GM18517 (cell line): ENCODE data around the gene BMPR1A.
"Not testable (repeated sequence)": the region's sequence is repeated elsewhere in the genome, so short reads cannot be mapped to it uniquely, and the experiment has no call there.

Source experiments
- ATAC-seq: cut with Tn5 transposase; IDR thresholded peaks from one replicate; pipeline ENCODE4 v1.9.1; 2021; ENCODE audit warnings: mild to moderate bottlenecking, moderate library complexity; ENCODE audit not compliant: unreplicated experiment

Gene BMPR1A

DNA sequence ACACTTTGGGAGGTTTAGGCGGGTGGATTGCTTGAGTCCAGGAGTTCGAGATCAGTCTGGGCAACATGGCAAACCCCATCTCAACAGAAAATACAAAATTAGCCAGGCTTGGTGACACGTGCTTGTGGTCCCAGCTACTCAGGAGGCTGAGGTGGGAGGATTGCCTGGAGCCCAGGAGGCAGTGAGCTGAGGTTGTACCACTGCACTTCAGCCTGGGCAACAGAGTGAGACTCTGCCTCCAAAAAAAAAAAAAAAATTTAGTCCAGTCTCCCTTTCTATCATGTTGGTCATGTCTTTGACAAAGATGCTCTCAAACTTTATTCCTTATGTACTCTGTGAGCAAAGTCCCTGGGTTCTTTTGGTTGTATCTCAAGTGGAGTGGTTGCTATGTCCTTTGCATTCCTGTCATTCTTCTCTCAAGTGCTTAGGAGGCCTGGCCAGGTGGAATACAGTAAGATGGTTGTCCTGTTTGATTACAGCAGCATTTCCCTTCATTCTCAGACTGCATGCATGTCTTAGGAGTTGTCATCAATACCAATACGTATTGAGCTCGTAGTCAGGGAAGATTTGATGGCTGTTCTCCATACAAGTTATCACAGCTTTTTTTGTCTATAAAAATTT is 115.3 kb downstream of the BMPR1A start:
- no peak for ATAC-seq

DNA sequence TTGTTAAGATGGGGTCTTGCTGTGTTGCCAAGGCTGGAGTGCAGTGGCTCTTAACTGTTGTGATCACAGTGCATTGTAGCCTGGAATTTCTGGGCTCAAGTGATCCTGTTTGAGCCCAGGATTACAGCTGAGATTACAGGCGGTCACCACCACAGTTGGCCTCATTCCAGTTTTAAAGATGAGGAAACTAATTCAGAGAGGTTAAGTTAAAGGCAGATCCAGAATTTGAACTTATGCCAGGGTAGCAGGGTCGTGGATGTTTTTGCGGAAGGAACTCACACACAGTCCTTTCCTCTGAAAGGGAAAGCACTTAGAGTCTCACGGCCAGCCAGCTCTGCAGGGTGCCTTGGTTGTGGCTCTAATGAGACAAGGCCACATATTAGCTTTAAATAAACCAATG is 116.3 kb downstream of the BMPR1A start:
- ATAC-seq = no peak

DNA sequence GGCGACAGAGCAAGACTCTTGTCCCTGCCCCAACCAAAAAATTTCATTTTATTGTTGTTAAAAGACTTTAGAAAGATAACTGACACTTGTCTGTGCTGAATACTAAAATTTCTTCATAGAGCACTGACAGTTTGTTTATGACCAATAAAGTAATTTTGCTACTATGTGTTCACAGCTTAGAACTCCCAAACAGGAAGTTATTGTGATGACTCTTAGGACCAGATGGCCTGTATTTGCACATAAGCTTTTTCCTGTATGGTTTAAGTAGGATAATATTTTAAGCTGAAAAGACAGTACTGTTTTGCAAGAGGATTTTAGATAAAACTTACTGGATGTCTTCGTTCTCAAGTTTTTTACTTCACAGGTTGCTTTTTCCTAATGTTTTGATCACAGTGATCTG is 120.3 kb downstream of the BMPR1A start:
- no peak for ATAC-seq

DNA sequence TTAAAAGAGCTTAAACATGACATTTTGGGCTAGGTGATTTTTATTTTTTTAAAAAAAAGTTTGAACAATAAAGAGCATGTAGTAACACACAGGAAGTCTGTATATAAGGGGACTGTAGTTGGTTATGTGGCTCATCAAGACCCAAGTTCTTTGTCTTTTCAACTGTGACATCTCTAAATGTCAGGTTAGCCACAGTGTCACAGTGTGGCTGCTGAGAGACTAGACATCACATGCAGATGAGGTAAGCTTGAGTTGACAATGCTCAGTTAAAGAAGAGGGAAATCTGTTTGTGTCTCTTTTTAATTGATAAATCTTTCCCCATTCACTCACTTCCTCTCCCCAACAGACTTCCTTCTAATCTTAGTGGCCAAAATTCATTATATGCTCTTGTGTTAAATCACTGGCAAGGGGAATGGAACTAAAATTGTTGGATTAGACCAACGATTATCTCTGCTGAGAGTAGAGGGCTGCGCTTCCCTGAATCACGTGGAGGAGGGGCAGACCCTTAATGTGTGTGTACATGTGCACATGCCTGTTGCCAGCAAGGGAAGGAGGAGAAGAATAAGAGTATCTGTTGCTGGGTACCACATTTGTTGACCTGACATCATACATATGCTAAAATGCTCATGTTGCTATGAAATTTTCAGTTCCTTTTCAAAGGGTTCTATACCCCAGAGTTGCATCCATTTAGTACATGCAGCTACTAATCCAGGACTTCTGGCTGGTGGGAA is 122.7 kb downstream of the BMPR1A start:
- ATAC-seq = no peak

DNA sequence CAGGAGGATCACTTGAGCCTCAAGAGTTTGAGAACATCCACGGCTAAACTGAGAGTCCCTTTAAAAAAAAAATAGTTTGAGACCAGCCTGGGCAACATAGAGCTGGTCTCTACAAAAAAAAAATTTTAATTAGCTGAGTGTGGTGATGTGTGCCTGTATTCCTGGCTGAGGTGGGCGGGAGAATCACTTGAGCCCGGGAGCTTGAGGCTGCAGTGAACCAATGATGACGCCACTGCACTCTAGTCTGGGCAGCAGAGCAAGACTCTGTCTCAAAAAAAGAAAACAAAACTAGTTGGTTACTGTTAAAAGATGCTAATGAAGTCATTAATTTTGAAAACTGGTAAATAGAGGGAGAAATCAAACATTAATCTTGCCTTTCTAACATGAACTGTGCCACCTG is 124.6 kb downstream of the BMPR1A start:
- no peak for ATAC-seq

DNA sequence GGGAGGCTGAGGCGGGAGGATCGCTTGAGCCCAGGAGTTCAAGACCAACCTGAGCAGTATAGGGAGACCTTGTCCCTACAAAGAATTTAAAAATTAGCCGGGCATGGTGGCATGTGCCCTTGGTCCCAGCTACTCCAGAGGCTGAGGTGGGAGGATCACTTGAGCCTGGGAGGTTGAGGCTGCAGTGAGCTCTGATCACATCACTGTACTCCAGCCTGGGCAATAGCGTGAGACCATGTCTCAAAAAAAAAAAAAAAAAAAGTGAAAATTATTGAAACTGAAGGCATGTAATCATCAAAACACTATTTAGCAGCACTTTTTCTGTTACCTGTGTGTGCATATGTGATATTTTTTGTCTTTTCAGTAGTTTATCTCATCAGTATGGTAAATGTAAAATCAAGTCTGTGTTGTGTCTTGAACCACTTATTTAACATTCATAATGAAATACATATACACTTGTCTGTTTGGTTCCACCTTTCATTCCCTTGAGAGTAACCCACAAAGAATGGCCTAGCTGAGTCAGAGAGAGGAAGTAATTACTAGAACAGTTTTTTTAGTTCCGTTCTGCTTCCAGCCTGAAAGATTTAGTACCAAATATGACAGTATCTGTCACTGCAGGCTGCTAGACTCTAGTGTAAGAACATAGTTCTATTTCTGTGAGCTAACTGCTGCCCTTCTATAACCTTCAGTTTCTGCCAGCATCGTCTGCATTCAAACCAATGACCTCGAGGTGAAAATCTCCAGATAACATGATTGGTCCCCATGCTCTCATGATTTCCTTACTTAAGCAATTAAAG is 132.4 kb downstream of the BMPR1A start:
- ATAC-seq = peak; percentile 98

DNA sequence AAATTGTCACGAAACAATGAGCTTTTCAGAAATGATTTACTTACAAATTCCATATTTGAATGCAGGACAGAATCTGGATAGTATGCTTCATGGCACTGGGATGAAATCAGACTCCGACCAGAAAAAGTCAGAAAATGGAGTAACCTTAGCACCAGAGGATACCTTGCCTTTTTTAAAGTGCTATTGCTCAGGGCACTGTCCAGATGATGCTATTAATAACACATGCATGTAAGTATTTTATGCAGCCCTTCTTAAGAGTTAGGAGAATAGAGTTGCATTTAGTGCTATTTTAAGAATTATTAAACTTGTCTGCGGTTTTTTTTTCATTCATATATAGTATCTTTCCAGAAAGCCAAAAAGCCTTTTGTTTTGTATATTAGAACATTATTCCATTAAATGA is 133.6 kb downstream of the BMPR1A start:
- no peak for ATAC-seq

DNA sequence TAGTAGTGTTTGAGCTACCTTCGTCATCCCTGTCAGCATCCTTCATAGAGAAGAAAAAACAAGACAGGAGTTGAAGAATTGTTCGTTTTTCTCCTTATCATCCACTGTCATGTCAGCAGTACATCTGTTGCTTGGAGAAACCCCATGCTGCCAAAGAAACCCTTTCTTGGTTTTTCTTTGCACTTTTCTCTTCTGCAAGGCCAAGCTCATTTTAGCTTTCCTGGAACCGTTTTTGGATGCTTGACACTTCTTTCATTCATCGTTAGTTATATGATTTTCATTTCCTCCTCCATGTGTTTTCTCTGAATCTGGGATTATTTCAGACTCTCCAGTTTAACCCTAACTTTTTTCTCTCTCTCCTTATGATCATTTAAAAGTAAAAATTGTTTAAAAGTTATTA is 142.1 kb downstream of the BMPR1A start:
- ATAC-seq = no peak

DNA sequence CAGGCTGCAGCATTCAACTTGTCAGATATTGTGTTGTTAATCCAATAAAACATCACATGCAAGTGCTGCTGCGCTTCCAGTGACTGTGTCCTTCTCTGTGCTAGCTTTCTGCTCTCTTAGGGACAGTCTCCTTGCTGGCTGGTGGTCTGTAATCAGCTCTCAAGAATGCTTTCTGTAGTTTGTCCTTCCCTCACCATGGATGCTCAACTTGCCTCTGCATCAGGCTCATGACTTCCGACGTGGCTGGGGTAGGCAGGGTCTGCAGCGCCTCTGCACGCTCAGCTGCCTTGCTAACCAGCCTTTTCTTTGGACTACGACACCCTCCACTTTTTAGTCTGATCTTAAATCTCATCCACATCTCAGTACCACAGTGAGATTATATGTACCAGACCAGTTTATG is 142.7 kb downstream of the BMPR1A start:
- ATAC-seq = no peak

DNA sequence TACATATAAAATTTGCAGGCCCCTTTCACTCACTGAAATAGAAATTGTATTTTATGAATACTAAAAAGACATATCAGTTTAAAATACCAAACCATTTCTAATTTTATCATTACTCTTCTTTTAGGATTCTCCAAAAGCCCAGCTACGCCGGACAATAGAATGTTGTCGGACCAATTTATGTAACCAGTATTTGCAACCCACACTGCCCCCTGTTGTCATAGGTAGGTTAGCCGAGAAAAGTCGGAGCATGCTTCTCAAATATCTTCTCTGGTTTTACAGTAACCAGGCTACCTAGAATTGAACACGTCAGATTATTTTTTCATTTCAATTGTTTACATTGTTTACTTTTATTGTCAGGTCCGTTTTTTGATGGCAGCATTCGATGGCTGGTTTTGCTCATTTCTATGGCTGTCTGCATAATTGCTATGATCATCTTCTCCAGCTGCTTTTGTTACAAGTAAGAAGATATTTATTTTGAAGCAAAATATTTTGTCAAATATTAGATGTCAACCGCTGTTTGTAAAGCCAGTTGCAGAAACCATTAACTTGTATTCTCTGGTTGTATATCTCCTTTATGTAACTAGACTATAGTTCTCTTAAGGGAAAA is 143.4 kb downstream of the BMPR1A start:
- ATAC-seq = no peak

DNA sequence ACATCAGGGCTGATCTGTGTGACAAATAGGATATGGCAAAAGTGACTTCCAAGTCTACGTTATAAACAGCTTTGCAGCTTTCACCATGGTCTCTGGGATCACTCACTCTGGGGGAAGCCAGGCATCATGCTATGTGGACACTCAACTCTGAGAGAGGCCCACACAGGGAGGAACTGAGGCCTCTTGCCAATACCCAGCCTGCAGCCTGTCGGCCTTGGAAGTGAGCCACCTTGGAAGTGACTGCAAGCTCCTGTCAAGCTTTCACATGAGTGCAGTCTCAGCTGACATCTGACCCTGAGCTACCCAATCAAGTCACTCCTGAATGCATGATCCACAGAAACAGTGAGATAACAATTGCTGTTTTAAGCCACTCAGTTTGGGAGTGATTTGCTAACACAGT is 144.5 kb downstream of the BMPR1A start:
- no peak for ATAC-seq

DNA sequence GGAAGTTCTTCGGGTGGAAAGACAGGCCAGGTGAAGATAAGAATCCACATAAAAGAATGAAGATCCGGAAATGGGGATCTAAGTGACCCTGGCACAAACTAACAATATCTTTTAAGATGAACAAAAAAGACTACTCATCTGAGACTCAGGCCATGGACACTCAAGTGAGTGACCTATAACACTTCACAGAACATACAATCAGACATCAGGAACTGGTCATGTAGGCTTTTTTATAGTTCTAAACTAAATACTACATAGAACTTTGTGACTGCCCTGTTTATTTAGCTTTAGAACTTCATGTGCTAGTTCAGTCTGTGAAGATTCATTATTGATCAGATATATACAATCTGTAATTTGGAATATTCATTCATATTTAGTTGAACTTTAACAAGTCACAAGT is 148.2 kb downstream of the BMPR1A start:
- ATAC-seq = no peak

DNA sequence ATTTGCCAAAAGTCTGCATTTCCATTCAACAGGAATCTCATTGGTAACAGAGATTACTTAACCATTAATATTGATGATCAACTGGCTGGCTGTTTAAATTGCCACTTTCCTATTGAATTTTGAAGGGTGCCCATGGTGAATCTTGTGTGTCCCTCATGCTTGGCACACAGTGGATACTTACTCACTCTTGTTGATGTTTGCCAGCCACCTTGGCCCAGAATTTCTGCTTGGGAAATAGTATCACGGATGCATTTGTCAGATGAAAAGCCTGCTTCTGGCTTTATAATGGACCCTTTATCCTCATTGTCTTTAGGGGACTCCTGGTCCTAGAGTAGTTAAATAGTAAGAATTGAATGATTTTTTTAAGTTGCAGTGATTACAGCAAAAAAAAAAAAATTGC is 149.0 kb downstream of the BMPR1A start:
- no peak for ATAC-seq

DNA sequence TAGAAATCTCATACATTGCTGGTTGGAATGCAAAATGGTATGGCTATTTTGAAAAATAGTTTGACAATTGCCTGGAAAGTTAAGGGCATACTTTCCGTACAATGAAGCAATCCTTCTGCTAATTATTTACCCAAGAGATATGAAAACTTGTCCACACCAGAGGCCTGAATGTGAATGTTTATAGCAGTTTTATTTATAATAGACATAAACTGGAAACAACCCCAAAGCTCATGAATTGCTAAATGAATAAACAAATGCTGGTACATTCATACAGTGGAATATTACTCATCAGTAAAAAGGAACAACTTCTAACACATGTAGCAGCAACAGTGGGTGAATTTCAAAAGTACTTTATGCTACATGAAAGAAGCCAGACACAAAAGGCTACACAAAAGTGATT is 158.3 kb downstream of the BMPR1A start:
- no peak for ATAC-seq

DNA sequence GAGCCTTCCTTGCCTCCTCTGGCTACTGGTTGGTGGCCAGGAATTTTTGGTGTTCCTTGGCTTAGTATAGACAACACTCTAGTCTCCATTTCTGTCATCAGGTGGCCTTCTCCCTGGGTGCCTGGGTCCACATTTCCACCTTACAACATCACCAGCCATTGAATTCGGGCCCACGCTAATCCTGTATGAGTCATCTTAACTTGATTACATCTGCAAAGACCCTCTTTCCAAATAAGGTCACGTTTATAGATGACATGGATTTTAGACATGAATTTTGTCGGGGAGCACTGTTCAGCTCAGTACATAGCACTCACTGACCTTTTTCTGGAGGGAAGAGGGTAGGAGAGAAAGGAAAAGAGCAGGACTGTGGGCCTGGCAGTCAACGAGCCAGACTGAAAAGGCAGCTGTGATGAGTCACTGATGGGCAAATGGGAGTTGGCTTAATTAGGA is 161.6 kb downstream of the BMPR1A start:
- no peak for ATAC-seq

DNA sequence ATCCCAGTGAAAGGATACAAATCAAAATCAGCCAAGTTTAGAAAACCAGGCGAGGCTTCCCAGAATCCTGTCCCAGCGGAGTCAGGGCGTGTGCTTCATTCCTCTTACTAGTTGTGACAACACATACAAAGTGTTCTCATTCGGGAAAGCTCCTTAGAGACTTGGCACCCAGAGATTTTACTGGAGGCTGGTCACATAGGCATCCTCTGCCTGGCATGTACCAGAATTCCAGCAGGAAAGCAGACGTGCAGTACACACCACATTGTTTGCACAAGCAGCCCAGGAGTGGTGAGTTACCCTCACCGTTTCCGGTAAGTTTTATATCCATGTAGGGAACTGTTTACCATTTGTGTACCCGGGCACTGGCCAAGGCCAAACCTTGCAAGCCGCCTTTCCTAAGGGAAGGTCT is 166.1 kb downstream of the BMPR1A start:
- no peak for ATAC-seq

DNA sequence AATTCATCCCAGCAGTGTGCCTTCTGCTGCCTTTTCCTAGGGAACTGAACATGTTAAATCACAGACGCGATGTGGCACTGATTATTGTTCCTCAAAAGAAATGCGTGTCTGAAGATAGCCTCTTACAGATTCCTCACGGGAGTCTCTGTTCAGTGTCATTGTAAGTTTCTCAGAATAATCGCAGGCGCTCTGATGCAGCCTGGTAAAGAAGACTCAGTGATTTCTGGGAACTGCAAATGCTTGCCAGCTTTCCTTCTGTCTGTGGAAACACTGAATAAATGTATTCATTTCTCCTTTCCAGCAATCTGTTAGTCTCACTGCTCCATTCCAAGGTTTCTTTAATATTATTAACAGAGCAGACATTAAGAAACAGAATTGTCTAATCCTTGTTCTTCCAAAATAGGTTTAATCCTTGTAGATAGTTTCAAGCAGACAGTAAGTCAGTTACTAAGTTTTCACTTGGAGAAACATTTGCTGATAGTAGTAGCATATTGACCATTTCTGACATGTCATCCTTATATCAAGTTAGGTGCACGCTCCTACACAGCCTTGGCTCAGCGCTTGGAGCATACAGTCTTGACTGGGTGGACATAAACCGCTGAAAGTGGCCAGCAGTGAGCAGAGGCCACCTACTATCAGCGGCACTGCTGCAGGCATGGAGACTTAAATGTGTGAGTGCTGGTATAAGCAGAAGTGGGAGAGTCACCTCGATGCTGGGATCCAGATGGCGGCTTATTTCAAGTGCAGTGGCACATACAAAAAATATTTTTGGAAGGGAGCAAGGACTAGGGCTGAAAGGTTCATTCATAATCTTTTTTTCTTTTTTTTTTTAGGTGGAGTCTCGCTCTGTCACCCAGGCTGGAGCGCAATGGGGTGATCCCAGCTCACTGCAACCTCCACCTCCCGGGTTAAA is 173.3 kb downstream of the BMPR1A start:
- no peak for ATAC-seq

DNA sequence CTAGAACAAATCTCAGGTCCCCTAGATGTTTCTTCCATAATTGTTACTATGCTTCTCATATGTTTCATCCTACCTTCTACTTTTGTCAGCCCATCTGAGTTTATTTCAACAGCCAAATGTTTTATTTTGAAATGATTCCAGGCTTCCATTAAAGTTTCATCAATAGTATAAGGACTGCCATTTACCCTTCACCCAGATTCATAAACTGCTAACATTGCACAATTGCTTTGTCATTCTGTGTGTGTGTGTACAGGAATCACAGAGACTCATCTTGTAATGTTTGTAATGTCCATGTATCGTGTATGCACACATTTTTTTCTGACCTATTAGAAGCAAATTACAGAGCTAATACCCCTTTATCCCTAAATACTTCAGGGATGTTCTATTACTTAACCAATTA is 175.5 kb downstream of the BMPR1A start:
- no peak for ATAC-seq

DNA sequence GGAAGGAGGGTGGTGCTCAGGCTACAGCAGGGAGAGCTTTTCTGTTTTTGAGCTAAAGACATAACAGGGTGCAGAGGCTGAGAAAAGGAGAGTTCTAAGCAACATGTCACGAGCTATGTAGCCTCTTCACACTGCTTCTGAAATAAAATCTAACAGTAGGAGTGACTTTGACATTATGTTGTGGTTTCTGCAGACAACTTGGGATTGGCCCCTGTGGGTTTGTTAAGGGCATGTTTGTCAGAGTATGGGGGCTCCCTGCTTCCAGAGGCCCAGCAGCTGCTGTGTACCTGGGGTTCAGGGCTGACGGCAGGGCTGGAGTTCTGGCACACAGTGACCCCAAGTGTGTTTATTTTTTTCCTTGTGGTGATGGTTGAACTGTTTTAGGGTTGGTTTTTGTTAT is 176.3 kb downstream of the BMPR1A start:
- ATAC-seq = no peak

DNA sequence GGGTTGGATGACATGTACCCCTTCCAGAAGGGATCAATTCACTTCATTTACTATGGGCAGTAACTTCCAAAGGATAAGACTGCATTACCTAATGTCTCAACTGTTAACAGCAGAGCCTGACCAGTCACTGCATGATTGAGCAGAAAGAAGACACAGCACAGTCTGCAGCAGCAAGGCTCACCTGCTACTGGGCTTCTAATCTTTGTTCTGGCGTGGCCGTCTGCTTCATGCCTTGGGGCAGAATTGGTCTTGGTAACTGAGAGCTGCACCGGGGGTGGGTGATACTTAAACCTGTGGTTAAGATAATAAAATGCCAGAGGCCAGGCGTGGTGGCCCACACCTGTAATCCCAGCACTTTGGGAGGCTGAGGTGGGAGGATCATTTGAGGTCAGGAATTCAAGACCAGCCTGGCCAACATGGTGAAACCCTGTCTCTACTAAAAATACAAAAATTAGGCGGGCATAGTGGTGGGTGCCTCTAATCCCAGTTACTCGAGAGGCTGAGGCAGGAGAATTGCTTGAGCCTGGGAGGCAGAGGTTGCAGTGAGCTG is 177.8 kb downstream of the BMPR1A start:
- ATAC-seq = not testable (repeated sequence)
